Epithelial cell of esophagus (primary cell): ENCODE data around the gene GMPR2.

Experiments used
- DNase-seq: peaks from one replicate; pipeline ENCODE4 v3.0.0; 2010; ENCODE audit warnings: low read depth
- H3K4me3 ChIP-seq: 2 replicates; pipeline ENCODE4 v1.5.1; 2011; ENCODE audit warnings: mild to moderate bottlenecking, low read length, control low read depth
- CTCF ChIP-seq: IDR thresholded peaks from 2 replicates; pipeline ENCODE4 v1.5.1; 2011; ENCODE audit warnings: low read depth, mild to moderate bottlenecking, low read length, control low read depth, inconsistent platforms; ENCODE audit not compliant: insufficient read depth; ENCODE audit errors: missing control alignments

Gene GMPR2

GRCh38 chr14:24271134-24271833 is 38.6 kb downstream of the GMPR2 start, which contains the start of gene RABGGTA:
Gene RABGGTA (minus strand): TSS chr14:24271597. CDS start chr14:24271115, 482 bp downstream.
- peak; percentile 94 for DNase-seq
- peak within 1 kb of the TSS; percentile 80 for H3K4me3 ChIP-seq
- peak; percentile 59 for TF ChIP-seq CTCF

GRCh38 chr14:24271834-24272263 is 39.1 kb downstream of the GMPR2 start:
- no peak for TF ChIP-seq CTCF
- peak overlapping the region; percentile 34 for H3K4me3 ChIP-seq
- DNase-seq: no peak

GRCh38 chr14:24272467-24272866 is 39.7 kb downstream of the GMPR2 start:
- H3K4me3 ChIP-seq: no peak overlapping the region
- TF ChIP-seq CTCF: no peak
- no peak for DNase-seq

DNA sequence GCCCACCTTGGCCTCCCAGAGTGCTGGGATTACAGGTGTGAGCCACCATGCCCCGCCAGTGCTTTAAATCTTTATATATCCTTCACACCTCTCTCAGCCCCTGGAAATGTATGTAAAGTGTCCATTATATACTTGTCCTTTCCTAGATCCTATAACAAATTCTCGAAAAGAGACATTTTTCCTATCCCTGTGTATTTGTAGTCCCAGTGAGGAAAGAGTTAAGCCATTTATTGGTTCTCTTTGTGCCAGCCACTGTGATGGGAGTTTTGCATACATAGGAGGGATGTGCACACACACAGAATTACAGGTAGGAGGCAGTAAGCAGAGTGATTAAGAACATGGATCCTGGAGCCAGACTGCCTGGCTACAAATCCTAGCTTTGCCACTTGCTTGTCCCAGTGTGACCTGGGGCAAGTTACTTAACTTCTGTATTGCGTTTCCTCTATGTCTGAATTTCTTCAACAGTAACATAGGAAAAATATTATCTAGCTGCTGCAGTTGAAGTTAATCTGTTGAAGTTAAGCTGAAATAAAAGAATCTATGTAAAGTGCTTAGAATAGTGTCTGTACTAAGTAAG is 40.8 kb downstream of the GMPR2 start:
- TF ChIP-seq CTCF: peak; percentile 54
- DNase-seq: peak; percentile 75
- H3K4me3 ChIP-seq: no peak overlapping the region

DNA sequence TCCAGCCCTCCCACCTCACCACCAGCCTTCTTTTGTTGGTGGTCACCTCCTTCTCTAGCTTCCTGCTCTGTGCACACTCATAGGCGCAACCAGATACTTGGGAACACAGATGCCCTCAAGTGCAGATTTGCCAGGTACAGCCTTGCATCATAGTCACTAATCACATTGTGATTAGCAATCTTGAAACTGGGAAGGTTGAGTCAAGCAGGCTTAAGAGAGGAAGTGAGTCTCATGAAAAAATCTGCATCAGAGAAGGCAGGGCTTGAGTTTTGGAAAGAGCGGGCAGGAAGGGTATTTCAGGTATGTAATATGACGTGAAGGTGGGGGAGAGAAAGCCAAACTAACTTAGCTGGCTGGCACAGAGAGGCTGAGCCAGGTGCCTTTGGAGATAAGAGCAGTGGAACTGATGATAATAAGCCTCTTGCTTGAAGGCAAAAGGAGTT is 41.4 kb downstream of the GMPR2 start:
- no peak for TF ChIP-seq CTCF
- peak; percentile 99 for DNase-seq
- H3K4me3 ChIP-seq: no peak overlapping the region

DNA sequence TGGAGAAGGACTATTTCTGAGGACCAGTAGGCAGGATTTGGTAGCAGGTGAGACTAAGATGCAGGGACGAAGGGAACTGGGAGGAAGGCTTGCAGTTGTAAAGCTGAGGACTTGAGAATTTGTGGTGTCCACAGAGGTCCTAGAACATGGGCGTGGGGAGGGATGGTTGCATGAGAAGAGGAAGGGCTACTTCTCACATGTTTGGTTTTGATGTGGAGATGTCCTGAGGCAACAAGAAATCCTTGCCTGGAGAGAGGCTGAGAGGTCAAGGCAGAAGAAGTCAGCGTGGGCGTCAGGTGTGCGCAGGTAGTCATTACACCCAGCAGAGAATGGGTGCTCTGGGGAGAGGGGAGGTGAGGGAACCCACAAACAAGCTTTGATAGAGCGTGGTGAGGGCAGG is 44.3 kb downstream of the GMPR2 start:
- H3K4me3 ChIP-seq: no peak overlapping the region
- TF ChIP-seq CTCF: no peak
- no peak for DNase-seq
